K562 (cell line): ENCODE results near the gene HIVEP3. TPM values are rescaled to one million over a fixed set of nuclear protein-coding genes. Genes with fewer than 3 reads are reported as not detected.

Experiments
- ATAC-seq: fragments of 200-7000 bp; cut with Tn5 transposase; 3 replicates; pipeline ENCODE4 v1.9.1; 2020; ENCODE audit warnings: moderate library complexity
- BruUV-seq: library from RNA; stranded (reverse); fragments of 400-500 nt; replicated peaks from 2 replicates; lab custom pipeline; 2021; lab: Mats Ljungman, UMichigan
- CTCF ChIA-PET: fragments of 300-600 bp; formaldehyde crosslinking; extraction: SDS; loops from one replicate; lab custom pipeline; 2021; ENCODE audit warnings: low intra/inter-chr PET ratio; lab: Yijun Ruan, JAX
- POLR2A ChIA-PET: fragments of 300-600, 350-650 bp; sonication (Branson Sonifier 250); formaldehyde crosslinking; extraction: SDS; loops from one replicate; lab custom pipeline; 2021; ENCODE audit warnings: antibody characterized with exemption, inconsistent platforms; lab: Yijun Ruan, JAX
- DNase-seq, 4 experiments: peaks; one replicate each; pipeline versions ENCODE4 v3.0.0 to v3.0.0-alpha.2; 2011 to 2018; ENCODE audit warnings: low spot score in 3 of 4, mixed read lengths in 3 of 4; ENCODE audit errors: extremely low read depth in 1 of 4
- FAIRE-seq: peaks from 2 replicates; lab custom pipeline; 2011; peaks lifted over from hg19 to GRCh38; lab: Jason Lieb, UNC
- H2AFZ ChIP-seq: 2 replicates; pipeline ENCODE4 v1.6.0; 2011; ENCODE audit warnings: low read depth, low read length, control low read depth, inconsistent platforms
- H3K27ac ChIP-seq: fragments of 200-600 bp; 3 replicates; pipeline ENCODE4 v1.8.0; 2011; ENCODE audit warnings: low read depth, mild to moderate bottlenecking, control low read depth, inconsistent platforms, low read length, moderate library complexity, mixed read lengths; ENCODE audit errors: extremely low read depth
- H3K27me3 ChIP-seq, 2 experiments: fragments of 300-600 bp in 1 of 2; 2 replicates in 1 of 2; 3 replicates in 1 of 2; pipeline versions ENCODE4 v1.6.0 to v1.8.0; 2011; ENCODE audit warnings: inconsistent platforms in 2 of 2, low read length in 2 of 2, mild to moderate bottlenecking in 1 of 2, mixed read lengths in 1 of 2, moderate library complexity in 1 of 2; ENCODE audit not compliant: control insufficient read depth in 2 of 2, insufficient read depth in 2 of 2
- H3K36me3 ChIP-seq: fragments of 300-600 bp; 3 replicates; pipeline ENCODE4 v1.8.0; 2011; ENCODE audit warnings: mild to moderate bottlenecking, low read length, inconsistent platforms; ENCODE audit not compliant: control insufficient read depth, insufficient read depth
- H3K4me1 ChIP-seq, 2 experiments: fragments of 200-600 bp in 1 of 2; replicated peaks in 1 of 2; 2 replicates in 1 of 2; 3 replicates in 1 of 2; pipeline versions ENCODE4 v1.5.1 to v1.8.0; 2011; ENCODE audit warnings: inconsistent platforms in 2 of 2, low read length in 2 of 2, mild to moderate bottlenecking in 1 of 2, mixed read lengths in 1 of 2, moderate library complexity in 1 of 2; ENCODE audit not compliant: control insufficient read depth in 2 of 2, insufficient read depth in 2 of 2
- H3K4me2 ChIP-seq: 2 replicates; pipeline ENCODE4 v1.6.1; 2011; ENCODE audit warnings: low read length, control low read depth, inconsistent platforms, mixed read lengths; ENCODE audit not compliant: insufficient read depth
- H3K4me3 ChIP-seq: fragments of 200-600 bp; sonication (generic), shearing (Covaris generic); 2 replicates; pipeline ENCODE4 v1.5.1; 2016; ENCODE audit warnings: control low read depth, inconsistent platforms
- H3K79me2 ChIP-seq: fragments of 200-600 bp; 3 replicates; pipeline ENCODE4 v1.8.0; 2011; ENCODE audit warnings: low read length, inconsistent platforms; ENCODE audit not compliant: control insufficient read depth, insufficient read depth
- H3K9ac ChIP-seq, 2 experiments: 2 replicates each; pipeline versions ENCODE4 v1.6.0 to v1.6.1; 2011; ENCODE audit warnings: low read depth in 2 of 2, low read length in 2 of 2, control low read depth in 1 of 2, inconsistent platforms in 1 of 2, mild to moderate bottlenecking in 1 of 2, mixed read lengths in 1 of 2; ENCODE audit not compliant: insufficient read depth in 1 of 2
- H3K9me1 ChIP-seq: one replicate; pipeline ENCODE4 v1.6.0; 2011; ENCODE audit warnings: inconsistent platforms, mild to moderate bottlenecking, low read length, moderate library complexity; ENCODE audit not compliant: control insufficient read depth, insufficient read depth
- H3K9me3 ChIP-seq: replicated peaks from 2 replicates; pipeline ENCODE4 v1.5.1; 2011; ENCODE audit warnings: low read depth, low read length, inconsistent platforms; ENCODE audit not compliant: control insufficient read depth, insufficient read depth
- H4K20me1 ChIP-seq: replicated peaks from 2 replicates; pipeline ENCODE4 v1.6.1; 2011; ENCODE audit warnings: low read length, inconsistent platforms, mixed read lengths; ENCODE audit not compliant: control insufficient read depth, insufficient read depth
- ARHGAP35 ChIP-seq: fragments of 450-650 bp; IDR thresholded peaks from 2 replicates; pipeline ENCODE4 v1.6.1; 2018; ENCODE audit not compliant: partially characterized antibody
- HOXB6 ChIP-seq: fragments of 250-450 bp; sonication (Bioruptor Pico); IDR thresholded peaks from 2 replicates; pipeline ENCODE4 v1.5.1; 2022; ENCODE audit warnings: mild to moderate bottlenecking, borderline replicate concordance
- ILF3 ChIP-seq: fragments of 450-650 bp; IDR thresholded peaks from 2 replicates; pipeline ENCODE4 v1.6.1; 2018; ENCODE audit warnings: antibody characterized with exemption, mild to moderate bottlenecking, moderate library complexity, borderline replicate concordance
- RBM39 ChIP-seq: fragments of 200-400 bp; formaldehyde crosslinking; optimal IDR thresholded peaks from 2 replicates; pipeline ENCODE3; 2018; ENCODE audit warnings: low read depth, low read length
- SMAD1 ChIP-seq: fragments of 150-350 bp; IDR thresholded peaks from 2 replicates; pipeline ENCODE4 v1.6.1; 2014; ENCODE audit warnings: low read length, low read depth; ENCODE audit not compliant: partially characterized antibody
- U2AF2 ChIP-seq: fragments of 200-400 bp; formaldehyde crosslinking; optimal IDR thresholded peaks from 2 replicates; pipeline ENCODE3; 2017; ENCODE audit warnings: low read depth, mild to moderate bottlenecking, low read length
- ZBTB7A ChIP-seq: IDR thresholded peaks from 2 replicates; pipeline ENCODE4 v1.6.1; 2011; ENCODE audit warnings: low read depth, mild to moderate bottlenecking, low read length, moderate library complexity, borderline replicate concordance; ENCODE audit not compliant: control insufficient read depth
- ZNF212 ChIP-seq: fragments of 450-650 bp; formaldehyde crosslinking; IDR thresholded peaks from 2 replicates; pipeline ENCODE4 v1.4.0; 2020; ENCODE audit warnings: mild to moderate bottlenecking
- ZNF23 ChIP-seq: fragments of 250-450 bp; sonication (Bioruptor Pico); IDR thresholded peaks from 2 replicates; pipeline ENCODE4 v1.4.0; 2020; ENCODE audit warnings: mild to moderate bottlenecking
- ZNF24 ChIP-seq: fragments of 450-650 bp; IDR thresholded peaks from 2 replicates; pipeline ENCODE4 v1.6.1; 2016
- ZNF449 ChIP-seq: fragments of 250-450 bp; sonication (Bioruptor Pico); IDR thresholded peaks from 2 replicates; pipeline ENCODE4 v1.8.0; 2022; ENCODE audit warnings: moderate library complexity, mild to moderate bottlenecking, inconsistent platforms
- ZNF76 ChIP-seq: fragments of 250-450 bp; sonication (Bioruptor Pico); IDR thresholded peaks from 2 replicates; pipeline ENCODE4 v1.4.0; 2020; ENCODE audit warnings: mild to moderate bottlenecking, moderate library complexity, borderline replicate concordance
- WGBS: fragments of 100-300 bp; shearing (Covaris generic); methylation state at CpG from one replicate; pipeline ENCODE4 v1.1.6; 2016; ENCODE audit warnings: low coverage, mixed read lengths; ENCODE audit not compliant: insufficient coverage; ENCODE audit errors: missing lambda C conversion rate; 5-methylcytosine and 5-hydroxymethylcytosine counted together
- in situ Hi-C: fragments of 300-500 bp; cut with MboI; formaldehyde crosslinking; loops from 4 replicates; pipeline ENCODE4 v1.15.0; 2018; ENCODE audit warnings: inconsistent platforms, mixed read lengths
- intact Hi-C: fragments of 100-400 bp; cut with micrococcal nuclease; formaldehyde crosslinking; loops from 2 replicates; pipeline ENCODE4 v1.14.2; 2022
- polyA plus RNA-seq, 8 experiments: library from polyadenylated mRNA; depleted of rRNA in 4 of 8; stranded (reverse) in 5 of 8; unstranded in 3 of 8; fragments of >200 nt; fragmentation: Nextera tagmentation in 2 of 8; fragmentation: Illumina TruSeq in 1 of 8; extraction: Ambion mirVana in 2 of 8; extraction: Trizol in 1 of 8; gene quantifications; 2 replicates each; pipeline versions ENCODE4 v1.2.1 to v1.2.3, GENCODE V29; 2011 to 2014; ENCODE audit warnings: inconsistent platforms in 1 of 8, missing spikeins in 1 of 8
- total RNA-seq, 7 experiments: library from RNA; depleted of rRNA in 6 of 7; stranded (reverse); fragments of >200 nt in 6 of 7; fragmentation: Illumina TruSeq in 2 of 7; extraction: Trizol in 2 of 7; gene quantifications; 2 replicates each; pipeline versions ENCODE4 v1.2.1 to v1.2.3, GENCODE V29; 2011 to 2021; ENCODE audit warnings: low replicate concordance in 1 of 7

HIVEP3 gene
- total and polyA plus RNA-seq, 9 of the 15 experiments (the other 6 are each of a cell fraction or from before 2014, with no cell fraction given) = 0.09 to 0.58 (median 0.34) TPM; not detected in 1

GRCh38 chr1:41846625-41847405 lies 71.9 kb downstream of the HIVEP3 start:
- no peaks in the 10 kb centered on the region for H3K9me3 ChIP-seq
- H2AFZ ChIP-seq = no peak overlapping the region
- DNase-seq (no peak), ATAC-seq (no peak), FAIRE-seq (no peak)
- ChIA-PET POLR2A (interaction anchor here (1.6 kb wide), 1 partner anchor 10 kb away, joined by 3 read pairs; no protein-coding TSS in a partner anchor), CTCF (no interaction called here)
- BruUV-seq = no TSS peak
- no peaks in the 10 kb centered on the region for H3K9me1 ChIP-seq
- no peaks in the 10 kb centered on the region for H3K4me1 ChIP-seq
- H3K79me2 ChIP-seq = no peaks in the 10 kb centered on the region
- TF ChIP-seq ZBTB7A (no peak), ZNF23 (CRISPR knock-in tag) (no peak), HOXB6 (CRISPR knock-in tag) (no peak), RBM39 (no peak), ZNF212 (CRISPR knock-in tag) (no peak), ZNF449 (no peak), ILF3 (no peak), ZNF24 (no peak), ARHGAP35 (no peak), SMAD1 (no peak), ZNF76 (CRISPR knock-in tag) (no peak), U2AF2 (no peak)
- H3K4me2 ChIP-seq = no peak overlapping the region
- 1% methylated on average over 3 of the region's 3 CpGs for WGBS
- H4K20me1 ChIP-seq = peaks cover 3% of the 10 kb centered on the region; the same call in 1 of the 2 replicates
- no peak overlapping the region for H3K4me3 ChIP-seq
- H3K36me3 ChIP-seq = no peaks in the 10 kb centered on the region
- H3K9ac ChIP-seq = no peak overlapping the region
- intact Hi-C loops = no loop called here
- H3K27ac ChIP-seq = no peak overlapping the region
- in situ Hi-C loops = no loop called here
- peaks cover 2 to 23% of the 10 kb centered on the region in 2 experiments for H3K27me3 ChIP-seq
